HG03097 (cell line): ENCODE measurements around the gene ZNF438.
"Not testable (repeated sequence)": the region's sequence is repeated elsewhere in the genome, so short reads cannot be mapped to it uniquely, and the experiment has no call there.

Experiments
- ATAC-seq: cut with Tn5 transposase; IDR thresholded peaks from one replicate; pipeline ENCODE4 v1.9.1; 2021; ENCODE audit not compliant: unreplicated experiment, low FRiP score

The ZNF438 gene

GRCh38 chr10:31055573-31056251, 24.0 kb upstream of the ZNF438 start:
- ATAC-seq: no peak

- no peak for ATAC-seq
These were observed 20.0 kb upstream of the ZNF438 start for GRCh38 chr10:31051703-31052102.

GRCh38 chr10:31042670-31043069, 11.0 kb upstream of the ZNF438 start:
- no peak for ATAC-seq

DNA sequence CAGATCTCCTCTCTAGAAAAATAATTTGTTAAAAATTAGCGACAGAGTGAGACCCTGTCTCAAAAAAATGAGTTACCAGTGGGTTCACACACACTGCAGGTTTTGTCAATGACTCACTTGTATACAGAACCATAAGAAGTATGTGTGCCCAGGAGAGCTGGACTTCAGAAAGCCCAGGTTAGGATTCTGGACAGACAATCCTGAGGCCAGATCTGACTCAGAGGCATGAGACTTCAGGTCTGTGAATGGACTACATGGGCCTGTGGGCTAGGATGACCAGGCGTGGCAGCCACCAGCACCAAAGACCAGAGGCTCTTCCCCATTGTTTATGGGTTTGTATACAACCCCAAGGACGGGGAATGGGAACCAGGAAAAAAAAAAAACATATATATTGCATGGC, 9.3 kb upstream of the ZNF438 start:
- ATAC-seq: no peak

- ATAC-seq: not testable (repeated sequence)
These were observed 7.3 kb upstream of the ZNF438 start for GRCh38 chr10:31039006-31039405.

DNA sequence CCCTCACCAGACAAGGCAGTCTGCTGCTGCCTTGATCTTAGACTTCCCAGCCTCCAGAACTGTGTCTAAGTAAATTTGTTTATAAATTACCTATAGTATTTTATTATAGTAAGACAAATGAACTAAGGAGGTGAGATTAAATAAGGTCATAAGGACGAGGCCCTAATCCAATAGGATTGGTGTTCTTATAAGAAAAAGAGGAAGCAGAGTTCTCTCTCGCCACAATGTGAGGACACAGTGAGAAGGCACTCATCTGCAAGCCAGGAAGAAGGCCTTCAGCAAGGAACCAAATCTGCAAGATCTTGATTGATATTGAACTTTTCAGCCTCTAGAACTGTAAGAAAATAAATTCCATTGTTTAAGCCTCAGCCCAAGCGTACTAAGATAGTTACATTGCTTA, 6.1 kb upstream of the ZNF438 start:
- no peak for ATAC-seq

GRCh38 chr10:31036209-31036608, 4.5 kb upstream of the ZNF438 start:
- no peak for ATAC-seq

DNA sequence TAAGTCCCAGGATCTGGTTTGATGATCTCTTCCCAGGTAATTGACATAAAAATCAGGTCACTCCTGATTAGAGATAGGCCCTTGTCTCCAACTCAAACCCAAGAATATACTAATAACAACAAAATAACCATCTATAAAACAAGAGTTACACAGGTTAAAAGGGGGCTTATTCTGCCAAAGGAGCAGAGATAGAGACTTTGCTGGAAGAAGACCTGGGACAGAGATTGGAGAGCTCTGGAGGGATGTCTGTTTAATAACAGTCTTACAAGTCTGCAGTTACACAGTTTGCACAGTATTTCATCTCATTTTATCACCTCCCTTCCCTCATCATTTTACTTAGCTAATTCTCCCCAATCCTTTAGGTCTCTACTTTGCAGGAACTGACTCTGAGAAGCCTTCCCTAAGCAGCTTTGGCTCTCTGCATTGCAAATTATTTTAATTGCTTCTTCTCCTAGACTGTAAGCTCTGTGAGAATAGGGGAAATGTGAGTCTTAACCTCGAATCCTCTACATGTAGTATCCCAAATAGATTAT, 3.7 kb upstream of the ZNF438 start:
- no peak for ATAC-seq

- no peak for ATAC-seq
These were observed 2.6 kb upstream of the ZNF438 start for GRCh38 chr10:31034098-31034909.

DNA sequence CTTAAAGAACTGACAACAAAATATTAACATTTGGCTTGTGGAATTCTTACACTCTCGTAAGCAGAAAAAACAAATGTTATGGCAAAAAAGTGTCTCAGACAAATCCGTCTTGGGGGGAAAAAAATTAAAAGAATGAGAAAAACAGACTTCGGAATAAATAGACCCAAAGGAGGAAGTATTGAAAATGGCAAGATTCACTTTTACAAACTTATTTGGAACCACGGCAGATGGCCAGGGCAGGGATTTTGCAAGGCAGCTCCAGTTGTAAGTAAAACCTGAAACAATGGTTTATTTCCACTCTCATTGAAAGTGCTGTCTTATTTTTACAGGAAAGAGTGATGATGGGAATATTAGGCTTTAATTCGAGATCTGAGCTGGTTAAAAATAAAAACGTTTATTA, 1.5 kb upstream of the ZNF438 start:
- ATAC-seq: no peak

- peak; percentile 85 for ATAC-seq
These were observed 830 bp upstream of the ZNF438 start for GRCh38 chr10:31032258-31033132.

DNA sequence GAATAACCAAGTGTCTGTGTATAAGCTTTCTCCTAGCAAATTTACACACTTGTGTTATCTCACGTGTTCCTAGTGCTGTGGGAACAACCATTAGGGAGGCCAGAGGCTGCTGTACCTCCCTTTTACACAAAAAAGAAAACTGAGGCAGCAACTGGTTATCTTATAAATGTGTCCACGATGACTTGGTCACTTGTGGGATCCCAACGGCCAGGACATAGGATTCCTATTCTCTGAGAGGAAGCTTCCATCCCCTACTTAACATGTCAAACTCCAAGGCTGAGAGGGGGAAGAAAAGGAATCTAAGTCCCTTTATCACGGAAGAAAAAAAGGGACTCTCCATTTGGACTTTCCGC, 484 bp downstream of the ZNF438 start:
- no peak for ATAC-seq

GRCh38 chr10:31030800-31031199, 865 bp downstream of the ZNF438 start:
- ATAC-seq: no peak

GRCh38 chr10:31030260-31030659, 1.4 kb downstream of the ZNF438 start:
- ATAC-seq: no peak

GRCh38 chr10:31028081-31028480, 3.6 kb downstream of the ZNF438 start:
- no peak for ATAC-seq

- ATAC-seq: not testable (repeated sequence)
These were observed 5.4 kb downstream of the ZNF438 start for GRCh38 chr10:31026279-31026678.

DNA sequence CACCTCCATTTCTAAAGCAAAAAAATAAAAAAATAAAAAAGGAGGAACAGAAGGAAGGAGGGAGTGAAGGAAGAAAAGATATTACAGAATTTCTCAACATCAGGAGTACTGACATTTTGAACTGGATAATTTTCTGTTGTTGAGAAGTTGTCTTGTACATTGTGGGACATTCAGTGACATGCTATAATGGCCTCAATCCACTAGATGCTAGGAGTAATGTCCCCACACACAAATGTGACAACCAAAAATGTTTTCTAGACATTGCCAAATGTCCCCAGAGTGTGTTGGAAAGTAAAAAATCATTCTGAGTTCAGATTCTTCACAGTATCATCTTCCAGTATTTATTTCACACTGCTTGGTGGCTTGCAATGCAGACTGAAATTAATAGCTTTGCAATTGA, 6.5 kb downstream of the ZNF438 start:
- ATAC-seq: no peak

- no peak for ATAC-seq
These were observed 8.1 kb downstream of the ZNF438 start for GRCh38 chr10:31023558-31023957.

- no peak for ATAC-seq
These were observed 11.5 kb downstream of the ZNF438 start for GRCh38 chr10:31020209-31020608.

DNA sequence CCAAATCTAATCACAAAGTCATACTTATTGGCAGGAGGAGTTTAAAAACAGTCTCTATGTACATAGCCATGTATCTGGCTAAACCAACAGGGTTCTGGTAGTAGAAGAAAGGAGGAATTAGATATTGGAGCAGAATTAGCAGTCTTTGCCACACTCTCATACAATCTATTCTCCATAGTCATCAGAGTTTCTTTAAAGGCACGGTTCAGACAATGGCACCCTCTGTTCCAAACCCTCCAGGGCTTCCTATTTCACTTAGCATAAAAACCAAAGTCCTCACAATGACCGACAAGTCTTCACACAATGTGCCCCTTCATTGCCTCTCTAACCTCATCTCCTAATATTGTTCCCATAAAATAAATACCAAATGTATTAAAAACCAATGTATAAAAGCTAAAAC, 12.7 kb downstream of the ZNF438 start:
- ATAC-seq: no peak

GRCh38 chr10:31018356-31018750, 13.3 kb downstream of the ZNF438 start:
- no peak for ATAC-seq
